Measurements from ENCODE around the gene PROB1.
A peak's percentile ranks its signal among the peaks of the same experiment; 100 is the strongest.

Gene PROB1

DNA sequence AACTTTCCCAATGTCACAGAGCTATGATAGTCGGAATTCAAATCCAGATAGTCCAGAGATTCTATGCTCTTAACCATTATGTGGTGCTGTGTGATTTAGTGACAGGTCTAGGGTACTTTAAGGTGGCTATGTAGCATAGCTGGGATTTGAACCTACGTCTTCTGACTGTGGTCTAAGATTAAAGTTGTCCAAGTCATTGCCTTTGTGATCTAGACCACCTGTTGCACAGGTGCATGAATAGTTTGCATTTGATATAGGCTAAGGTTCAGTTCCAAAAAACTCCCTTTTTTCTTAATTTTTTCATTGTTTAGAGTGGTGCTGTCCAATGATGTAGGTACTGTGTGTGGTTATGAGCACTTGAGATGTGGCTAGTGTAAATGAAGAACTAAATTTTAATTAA, 50.7 kb downstream of the PROB1 start:
- no peak for TF ChIP-seq TCF12 (IDR thresholded peaks at IDR 0.05; ENCODE audit: low read depth)

- TF ChIP-seq, protein P1, sequence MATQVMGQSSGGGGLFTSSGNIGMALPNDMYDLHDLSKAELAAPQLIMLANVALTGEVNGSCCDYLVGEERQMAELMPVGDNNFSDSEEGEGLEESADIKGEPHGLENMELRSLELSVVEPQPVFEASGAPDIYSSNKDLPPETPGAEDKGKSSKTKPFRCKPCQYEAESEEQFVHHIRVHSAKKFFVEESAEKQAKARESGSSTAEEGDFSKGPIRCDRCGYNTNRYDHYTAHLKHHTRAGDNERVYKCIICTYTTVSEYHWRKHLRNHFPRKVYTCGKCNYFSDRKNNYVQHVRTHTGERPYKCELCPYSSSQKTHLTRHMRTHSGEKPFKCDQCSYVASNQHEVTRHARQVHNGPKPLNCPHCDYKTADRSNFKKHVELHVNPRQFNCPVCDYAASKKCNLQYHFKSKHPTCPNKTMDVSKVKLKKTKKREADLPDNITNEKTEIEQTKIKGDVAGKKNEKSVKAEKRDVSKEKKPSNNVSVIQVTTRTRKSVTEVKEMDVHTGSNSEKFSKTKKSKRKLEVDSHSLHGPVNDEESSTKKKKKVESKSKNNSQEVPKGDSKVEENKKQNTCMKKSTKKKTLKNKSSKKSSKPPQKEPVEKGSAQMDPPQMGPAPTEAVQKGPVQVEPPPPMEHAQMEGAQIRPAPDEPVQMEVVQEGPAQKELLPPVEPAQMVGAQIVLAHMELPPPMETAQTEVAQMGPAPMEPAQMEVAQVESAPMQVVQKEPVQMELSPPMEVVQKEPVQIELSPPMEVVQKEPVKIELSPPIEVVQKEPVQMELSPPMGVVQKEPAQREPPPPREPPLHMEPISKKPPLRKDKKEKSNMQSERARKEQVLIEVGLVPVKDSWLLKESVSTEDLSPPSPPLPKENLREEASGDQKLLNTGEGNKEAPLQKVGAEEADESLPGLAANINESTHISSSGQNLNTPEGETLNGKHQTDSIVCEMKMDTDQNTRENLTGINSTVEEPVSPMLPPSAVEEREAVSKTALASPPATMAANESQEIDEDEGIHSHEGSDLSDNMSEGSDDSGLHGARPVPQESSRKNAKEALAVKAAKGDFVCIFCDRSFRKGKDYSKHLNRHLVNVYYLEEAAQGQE (IDR thresholded peaks at IDR 0.05; ENCODE audit: low read depth), result no peak
- no peak for TF ChIP-seq USF1 (IDR thresholded peaks at IDR 0.05)
- TF ChIP-seq CEBPB (IDR thresholded peaks at IDR 0.05), result no peak
- TF ChIP-seq, protein P2, sequence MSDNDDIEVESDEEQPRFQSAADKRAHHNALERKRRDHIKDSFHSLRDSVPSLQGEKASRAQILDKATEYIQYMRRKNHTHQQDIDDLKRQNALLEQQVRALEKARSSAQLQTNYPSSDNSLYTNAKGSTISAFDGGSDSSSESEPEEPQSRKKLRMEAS (IDR thresholded peaks at IDR 0.05), result no peak
- TF ChIP-seq ZBTB7A (IDR thresholded peaks at IDR 0.05; ENCODE audit: low read depth), result no peak
- TF ChIP-seq NFIC (IDR thresholded peaks at IDR 0.05), result no peak
- no peak for TF ChIP-seq EGR1 (IDR thresholded peaks at IDR 0.05)
Observed at GRCh38 chr5:139343476-139343875, 51.4 kb downstream of the PROB1 start.

DNA sequence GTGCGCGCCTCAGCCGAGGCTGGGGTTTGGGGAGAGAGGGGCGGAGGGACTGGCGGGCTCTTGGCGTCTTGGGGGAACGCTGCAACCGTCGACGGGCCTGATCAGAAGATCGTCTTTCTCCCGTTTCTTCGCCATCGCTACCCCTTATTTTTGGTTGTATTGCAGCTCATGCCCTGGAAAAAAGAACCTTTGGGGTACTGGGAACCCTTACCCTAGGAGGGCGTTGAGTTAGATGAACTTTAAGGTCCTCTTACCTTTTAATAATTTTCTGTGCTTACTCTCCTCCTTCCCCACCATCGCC, 52.5 kb downstream of the PROB1 start:
- TF ChIP-seq TAF1 (IDR thresholded peaks at IDR 0.05; ENCODE audit: low read depth) (peak; percentile 41; the same call in 1 of the 2 replicates), NFIC (IDR thresholded peaks at IDR 0.05) (0 out of 2 replicates have a peak, but pooled peaks have one; percentile 3), RAD21 (IDR thresholded peaks at IDR 0.05; ENCODE audit: low read depth) (no peak)

- TF ChIP-seq EGR1 (IDR thresholded peaks at IDR 0.05) (no peak), TCF12 (IDR thresholded peaks at IDR 0.05; ENCODE audit: low read depth) (no peak), EP300 (IDR thresholded peaks at IDR 0.05; ENCODE audit: borderline replicate concordance) (0 out of 2 replicates have a peak, but pooled peaks have one; percentile 17), ZBTB7A (IDR thresholded peaks at IDR 0.05; ENCODE audit: low read depth) (0 out of 2 replicates have a peak, but pooled peaks have one; percentile 13), CREB1 (IDR thresholded peaks at IDR 0.05; ENCODE audit: low read depth) (peak; percentile 76), CEBPB (IDR thresholded peaks at IDR 0.05) (no peak), TEAD4 (IDR thresholded peaks at IDR 0.05) (no peak; the same call in 1 of the 2 replicates), RAD21 (IDR thresholded peaks at IDR 0.05; ENCODE audit: low read depth) (peak; percentile 51; the same call in 1 of the 2 replicates), TAF1 (IDR thresholded peaks at IDR 0.05; ENCODE audit: low read depth) (peak; percentile 62), USF1 (IDR thresholded peaks at IDR 0.05) (peak; percentile 73), FOXM1 (IDR thresholded peaks at IDR 0.05; ENCODE audit: borderline replicate concordance, low read depth) (no peak), YY1 (IDR thresholded peaks at IDR 0.05; ENCODE audit: low read depth) (no peak), NFIC (IDR thresholded peaks at IDR 0.05) (peak; percentile 18; the same call in 1 of the 2 replicates)
- TF ChIP-seq, protein P1 (IDR thresholded peaks at IDR 0.05; ENCODE audit: low read depth), result no peak
- TF ChIP-seq, protein P2 (IDR thresholded peaks at IDR 0.05), result peak; percentile 83
Observed at GRCh38 chr5:139341689-139342422, 53.0 kb downstream of the PROB1 start, which contains the start of gene PAIP2. Gene PAIP2, plus strand, starts transcription at chr5:139341854. Its CDS starts 21,931 bp downstream, at chr5:139363785.

DNA sequence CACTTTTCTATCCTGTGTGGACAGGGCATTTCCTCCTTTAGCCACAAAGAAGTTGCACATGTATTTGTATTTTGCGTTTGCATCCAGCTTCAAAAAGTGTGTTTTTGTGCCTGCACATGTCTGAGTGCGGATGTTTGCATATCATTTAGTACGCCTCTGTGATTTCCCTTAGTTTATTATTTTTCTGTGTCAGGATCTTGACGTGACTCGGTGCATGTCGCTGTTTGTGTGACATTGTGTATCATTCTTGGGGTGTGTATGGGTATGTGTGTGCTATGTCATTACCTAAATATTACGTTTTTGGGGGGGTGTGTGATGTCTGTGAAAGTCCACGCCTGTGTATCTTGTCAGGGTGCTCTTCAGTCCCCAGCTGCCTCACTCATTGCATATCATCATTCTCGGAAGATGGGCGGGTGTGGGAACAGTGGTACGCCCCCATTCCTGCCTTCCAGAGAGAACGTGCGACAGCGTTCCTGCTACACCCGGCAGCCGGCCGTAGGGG, 53.7 kb downstream of the PROB1 start:
- TF ChIP-seq RAD21 (IDR thresholded peaks at IDR 0.05; ENCODE audit: low read depth) (no peak), EGR1 (IDR thresholded peaks at IDR 0.05) (no peak), CEBPB (IDR thresholded peaks at IDR 0.05) (no peak), EP300 (IDR thresholded peaks at IDR 0.05; ENCODE audit: borderline replicate concordance) (no peak), FOXM1 (IDR thresholded peaks at IDR 0.05; ENCODE audit: borderline replicate concordance, low read depth) (no peak), USF1 (IDR thresholded peaks at IDR 0.05) (no peak), YY1 (IDR thresholded peaks at IDR 0.05; ENCODE audit: low read depth) (no peak), TAF1 (IDR thresholded peaks at IDR 0.05; ENCODE audit: low read depth) (no peak), CREB1 (IDR thresholded peaks at IDR 0.05; ENCODE audit: low read depth) (no peak), ZBTB7A (IDR thresholded peaks at IDR 0.05; ENCODE audit: low read depth) (no peak), TEAD4 (IDR thresholded peaks at IDR 0.05) (no peak), TCF12 (IDR thresholded peaks at IDR 0.05; ENCODE audit: low read depth) (no peak), NFIC (IDR thresholded peaks at IDR 0.05) (no peak)
- TF ChIP-seq, protein P2 (IDR thresholded peaks at IDR 0.05), result no peak
- TF ChIP-seq, protein P1 (IDR thresholded peaks at IDR 0.05; ENCODE audit: low read depth), result no peak
